ENCODE data around the gene ARHGAP10.

- TF ChIP-seq POLR2A (IDR thresholded peaks at IDR 0.05) (no peak), CTCF (IDR thresholded peaks at IDR 0.05) (no peak)
Observed at GRCh38 chr4:147808447-147808846, 76.6 kb downstream of the ARHGAP10 start.

All from right lobe of liver (tissue), 4 donors.